HuH-7 (cell line): Measurements from ENCODE around the gene STRADA.

Experiments
- DNase-seq: peaks from one replicate; pipeline ENCODE4 v3.0.0; 2011; ENCODE audit warnings: low spot score

STRADA gene

GRCh38 chr17:63682441-63682840, 59.2 kb downstream of the STRADA start:
- no peak for DNase-seq

- DNase-seq, result no peak
Measured at GRCh38 chr17:63681530-63681929, 60.1 kb downstream of the STRADA start.

- no peak for DNase-seq
Measured at GRCh38 chr17:63680700-63681099, 60.9 kb downstream of the STRADA start.

GRCh38 chr17:63679214-63679613, 62.4 kb downstream of the STRADA start:
- no peak for DNase-seq

- no peak for DNase-seq
Measured at GRCh38 chr17:63676584-63676983, 65.0 kb downstream of the STRADA start.

- DNase-seq, result peak; percentile 64
Measured at GRCh38 chr17:63675607-63676546, 65.7 kb downstream of the STRADA start.

- DNase-seq, result no peak
Measured at GRCh38 chr17:63675231-63675606, 66.4 kb downstream of the STRADA start.

- no peak for DNase-seq
Measured at GRCh38 chr17:63672856-63673255, 68.7 kb downstream of the STRADA start.

GRCh38 chr17:63665527-63666214, 75.9 kb downstream of the STRADA start:
- no peak for DNase-seq

GRCh38 chr17:63659850-63660249, 81.7 kb downstream of the STRADA start:
- DNase-seq, result no peak

- no peak for DNase-seq
Measured at GRCh38 chr17:63658366-63658765, 83.2 kb downstream of the STRADA start.

GRCh38 chr17:63657786-63658185, 83.8 kb downstream of the STRADA start:
- no peak for DNase-seq

GRCh38 chr17:63653050-63653449, 88.5 kb downstream of the STRADA start:
- no peak for DNase-seq
